AG20443 (cell line): ENCODE results near the gene ZNF658.
"Not testable (repeated sequence)": the region's sequence is repeated elsewhere in the genome, so short reads cannot be mapped to it uniquely, and the experiment has no call there.

Source experiments
- DNase-seq: peaks from one replicate; pipeline ENCODE4 v3.0.0; 2012; ENCODE audit warnings: low spot score, mixed read lengths

The ZNF658 gene

GRCh38 chr9:66900490-66901131, at the start of gene ZNF658:
Gene ZNF658, plus strand, starts transcription at chr9:66900725. Its CDS starts 2,837 bp downstream, at chr9:66903562.
- DNase-seq: not testable (repeated sequence)

- DNase-seq: not testable (repeated sequence)
These were observed 38.8 kb upstream of the ZNF658 start for GRCh38 chr9:66861732-66862131.

DNA sequence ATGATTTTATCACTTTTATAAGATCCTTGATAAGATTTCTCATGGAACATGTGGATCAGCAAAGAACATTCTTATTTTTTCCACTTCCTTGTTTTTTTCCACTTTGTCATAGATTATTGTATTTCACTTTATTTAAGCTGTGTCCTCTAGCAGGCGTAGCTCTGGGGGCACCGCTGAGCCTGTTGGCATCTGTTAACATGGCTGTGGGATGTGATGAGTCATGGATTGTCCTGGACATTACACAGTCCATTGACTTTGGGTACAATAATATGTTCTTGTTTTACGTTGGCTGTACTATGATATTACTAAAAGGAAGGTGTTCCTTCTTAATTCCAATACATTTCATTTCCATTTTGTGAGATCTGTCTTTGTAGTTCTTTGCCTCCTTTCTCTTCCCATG, 31.9 kb upstream of the ZNF658 start:
- DNase-seq: not testable (repeated sequence)

DNA sequence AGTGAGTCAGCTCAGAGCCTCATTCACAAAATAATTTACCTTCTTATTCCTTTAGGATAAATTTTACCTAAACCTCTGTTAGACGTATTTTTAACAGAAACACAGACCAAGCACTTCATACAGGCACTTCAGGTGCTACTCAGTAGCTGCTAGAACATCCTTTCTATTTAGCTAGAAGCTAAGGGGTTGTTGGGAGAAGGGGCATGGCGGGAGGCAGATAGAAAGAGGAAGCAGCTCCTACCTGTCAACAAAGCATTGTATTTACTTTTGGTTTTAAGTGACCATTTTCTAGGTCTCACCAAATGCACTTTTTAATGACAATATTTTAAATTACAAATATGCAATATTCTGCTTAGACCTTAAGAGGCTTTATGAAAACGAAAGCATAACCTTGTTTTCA, 19.9 kb upstream of the ZNF658 start:
- not testable (repeated sequence) for DNase-seq

GRCh38 chr9:66881847-66882246, 18.7 kb upstream of the ZNF658 start:
- DNase-seq: not testable (repeated sequence)

DNA sequence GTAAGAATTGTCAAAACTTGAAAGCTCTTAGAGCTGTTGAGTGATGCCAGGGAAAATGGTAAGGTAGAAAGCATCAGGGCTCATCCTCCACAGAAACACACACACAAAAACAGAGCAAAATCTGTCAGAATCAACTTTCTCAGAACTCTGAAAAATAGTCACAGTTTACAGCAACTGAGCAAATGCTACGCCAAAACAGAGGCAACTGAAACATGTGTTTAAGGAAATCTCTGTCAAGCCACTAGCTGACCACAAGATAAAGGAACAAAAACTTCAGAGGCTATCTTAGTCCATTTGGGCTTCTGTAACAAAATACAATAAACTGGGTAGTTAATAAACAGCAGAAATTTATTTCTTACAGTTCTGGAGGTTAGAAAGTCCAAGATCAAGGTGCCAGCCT, 10.2 kb upstream of the ZNF658 start:
- DNase-seq: not testable (repeated sequence)

DNA sequence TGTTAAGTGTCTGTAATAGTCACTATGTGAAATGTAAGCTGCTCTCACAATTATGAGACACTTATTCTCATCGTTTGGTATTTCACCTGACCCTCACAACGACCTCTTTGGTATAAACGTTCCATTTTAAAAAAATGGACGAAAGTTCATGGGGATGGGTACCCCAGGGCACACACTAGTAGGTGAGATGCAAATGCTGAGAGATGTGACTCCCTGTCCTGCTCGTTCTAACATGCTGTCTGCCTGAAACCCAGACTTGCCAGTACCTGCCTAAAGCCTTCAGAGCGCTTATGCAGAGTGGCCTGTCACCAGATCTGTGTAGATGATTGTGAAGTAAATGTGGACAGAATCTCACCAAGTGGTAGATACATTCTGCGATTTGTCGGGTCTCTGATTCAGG, 616 bp downstream of the ZNF658 start:
- DNase-seq: not testable (repeated sequence)

- not testable (repeated sequence) for DNase-seq
These were observed 9.0 kb downstream of the ZNF658 start for GRCh38 chr9:66909560-66909959.

- not testable (repeated sequence) for DNase-seq
These were observed 19.5 kb downstream of the ZNF658 start for GRCh38 chr9:66920072-66920471.

DNA sequence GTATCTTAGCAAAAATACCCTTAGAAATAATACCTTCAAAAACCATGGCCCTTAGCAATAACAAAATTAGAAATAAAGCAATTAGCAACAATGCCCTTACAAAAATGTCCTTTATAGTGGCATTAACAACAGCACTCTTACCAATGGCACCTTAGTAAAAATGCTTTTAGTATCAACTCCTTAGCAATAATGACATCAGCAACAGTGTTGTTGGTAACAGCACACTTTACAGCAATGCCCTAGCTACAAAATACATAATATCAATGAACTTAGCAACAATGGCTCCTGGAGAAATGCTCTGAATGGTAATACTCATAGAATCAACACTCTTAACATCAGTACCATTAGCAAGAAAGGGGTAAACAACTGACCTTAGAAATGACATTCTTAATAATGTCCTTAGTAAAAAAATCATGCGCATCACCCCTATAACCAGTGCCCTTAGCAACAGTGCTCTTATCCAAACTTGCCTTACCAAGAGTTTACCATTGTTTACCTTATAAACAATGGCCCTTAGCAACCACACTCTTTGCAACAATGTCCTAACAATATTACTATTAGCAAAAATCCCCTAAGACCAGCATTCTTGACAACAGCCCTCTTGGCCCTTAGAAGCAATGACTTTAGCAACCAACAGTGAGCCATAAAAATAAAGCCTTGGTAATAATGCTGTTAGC, 35.8 kb downstream of the ZNF658 start:
- not testable (repeated sequence) for DNase-seq

DNA sequence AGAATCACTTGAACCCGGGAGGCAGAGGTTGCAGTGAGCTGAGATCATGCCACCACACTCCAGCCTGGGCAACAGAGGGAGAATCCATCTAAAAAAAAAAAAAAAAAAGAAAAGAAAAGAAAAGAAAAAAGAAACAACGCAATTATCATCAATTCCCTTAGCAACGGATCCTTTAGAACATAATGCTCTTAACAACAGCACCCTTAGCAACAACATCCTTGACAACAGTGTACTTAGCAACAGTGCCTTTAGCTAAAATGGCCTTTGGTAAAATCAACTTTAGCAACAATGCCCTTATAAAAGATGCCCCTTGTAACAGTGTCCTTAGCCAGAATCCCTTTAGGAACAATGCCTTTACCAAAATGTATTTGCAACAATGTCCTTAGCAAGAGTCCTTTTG, 37.1 kb downstream of the ZNF658 start:
- not testable (repeated sequence) for DNase-seq

DNA sequence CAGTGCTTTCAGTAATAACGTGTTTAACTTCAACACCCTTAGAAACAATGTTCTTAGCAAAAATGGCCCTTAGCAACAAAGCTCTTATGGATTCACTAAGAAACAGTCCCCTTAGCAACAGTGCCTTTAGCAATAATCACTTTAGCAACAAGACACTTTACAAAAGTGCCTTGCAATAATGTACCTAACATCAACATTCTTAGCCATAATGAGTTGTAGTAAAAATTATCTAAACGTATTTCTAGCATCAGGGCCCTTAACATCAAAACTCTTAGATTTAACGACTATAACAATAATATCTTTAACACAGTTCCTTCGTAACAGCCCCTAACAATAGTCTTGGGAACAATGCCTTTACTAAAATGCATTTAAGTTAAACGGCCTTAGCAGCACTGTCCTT, 37.8 kb downstream of the ZNF658 start:
- DNase-seq: not testable (repeated sequence)

DNA sequence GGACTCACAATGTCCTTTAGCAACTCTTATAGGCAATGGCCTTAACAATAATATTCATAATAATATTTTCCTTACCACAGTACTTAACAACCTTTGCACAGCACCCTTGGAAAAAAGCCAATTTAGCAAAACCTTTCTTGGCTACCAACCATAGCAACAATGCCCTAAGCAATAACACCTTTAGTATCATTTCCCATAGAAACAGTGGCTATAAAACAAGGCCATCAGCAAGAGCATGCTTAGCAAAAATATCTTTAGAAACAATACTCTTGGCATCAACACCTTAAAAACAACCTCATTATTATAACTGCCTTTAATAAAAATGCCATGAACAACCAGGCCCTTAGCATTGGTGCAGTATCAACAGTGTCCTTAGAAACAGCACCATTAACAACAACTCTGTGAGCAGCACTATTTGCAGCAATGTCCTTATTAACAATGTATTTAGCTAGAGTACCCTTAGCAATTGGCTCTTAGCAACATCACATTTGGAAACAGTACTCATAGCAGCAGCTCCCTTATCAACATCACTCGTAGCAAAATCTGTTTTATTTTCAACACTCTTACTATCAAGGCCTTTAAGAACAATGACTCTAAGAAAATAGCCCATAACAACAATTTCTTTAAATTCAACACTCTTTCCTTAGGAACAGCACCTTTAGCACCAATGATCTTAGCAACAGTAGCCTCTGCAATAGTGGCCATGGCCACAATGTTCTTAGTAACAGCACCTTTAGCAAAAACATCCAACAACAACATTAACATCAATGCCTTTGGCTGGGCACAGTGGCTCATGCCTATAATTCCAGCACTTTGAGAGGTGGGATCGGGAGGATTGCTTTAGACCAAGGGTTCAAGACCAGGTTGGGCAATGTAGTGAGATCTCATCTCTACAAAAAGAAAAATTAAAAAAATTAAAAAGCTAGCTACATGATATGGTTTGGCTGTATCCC, 39.6 kb downstream of the ZNF658 start:
- DNase-seq: not testable (repeated sequence)

- DNase-seq: not testable (repeated sequence)
These were observed 42.1 kb downstream of the ZNF658 start for GRCh38 chr9:66942400-66943155.

DNA sequence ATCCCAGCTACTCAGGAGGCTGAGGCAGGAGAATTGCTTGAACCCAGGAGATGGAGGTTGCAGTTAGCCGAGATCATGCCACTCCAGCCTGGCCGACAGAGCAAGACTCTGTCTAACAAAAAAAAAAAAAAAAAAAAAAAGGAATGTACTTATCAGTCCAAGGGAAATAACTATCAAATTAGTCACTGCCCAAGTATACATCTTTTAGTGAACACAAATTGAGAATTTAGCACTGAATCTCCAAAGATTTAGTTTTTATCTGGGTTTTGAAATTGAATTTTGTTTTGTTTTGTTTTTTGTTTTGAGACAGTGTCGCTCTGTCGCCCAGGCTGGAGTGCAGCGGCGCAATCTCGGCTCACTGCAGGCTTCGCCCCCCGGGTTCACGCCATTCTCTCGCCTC, 52.1 kb downstream of the ZNF658 start:
- not testable (repeated sequence) for DNase-seq
